SH-SY5Y (cell line): ENCODE data around the gene GGA1.

Experiments
- GATA2 ChIP-seq: IDR thresholded peaks from 2 replicates; pipeline ENCODE4 v1.6.1; 2011; ENCODE audit warnings: mild to moderate bottlenecking, low read depth, low read length
- GATA3 ChIP-seq: IDR thresholded peaks from 2 replicates; pipeline ENCODE4 v1.6.1; 2011; ENCODE audit warnings: low read depth, mild to moderate bottlenecking, low read length, moderate library complexity

- no peak for TF ChIP-seq GATA2
- TF ChIP-seq GATA3 = no peak
These were observed 23.0 kb downstream of the GGA1 start for GRCh38 chr22:37631448-37632173.
